Measurements from ENCODE around the gene UVRAG.

The UVRAG gene

GRCh38 chr11:75784085-75784478, 30.9 kb upstream of the UVRAG start:
- WGBS, 2 donors (ENCODE audit: extremely low coverage in 2 of 2, insufficient read length in 2 of 2, insufficient replicate concordance in 1 of 2) = no CpG with 5 or more reads among the region's 2 CpGs
- Histone ChIP-seq H3K79me1 (ENCODE audit: low read depth, low read length) (no peaks in the 10 kb centered on the region), H2BK120ac (ENCODE audit: low read depth, low read length) (no peak overlapping the region), H3K4me2 (ENCODE audit: insufficient read depth, low read length, poor library complexity, severe bottlenecking) (no peak overlapping the region), H3K4me1 (ENCODE audit: control insufficient read depth in 2 of 2, insufficient read depth in 1 of 2, low read depth in 1 of 2, low read length in 2 of 2) (no peaks in the 10 kb centered on the region), H3K9me3 (replicated peaks in 1 of 2; ENCODE audit: control insufficient read depth in 2 of 2, insufficient read depth in 1 of 2, low read depth in 1 of 2, low read length in 2 of 2) (no peaks in the 10 kb centered on the region), H4K8ac (ENCODE audit: low read depth, low read length) (no peak overlapping the region), H2AFZ (ENCODE audit: low read length) (no peak overlapping the region), H3K27me3 (ENCODE audit: control insufficient read depth in 3 of 3, insufficient read depth in 3 of 3, low read depth in 1 of 3, low read length in 3 of 3) (peaks cover 0 to 49% (median 0%) of the 10 kb centered on the region in 3 experiments), H2BK12ac (ENCODE audit: low read length) (no peak overlapping the region), H3K18ac (ENCODE audit: low read length) (no peak overlapping the region), H3K4me3 (ENCODE audit: low read length in 2 of 2) (no peak overlapping the region), H2BK15ac (ENCODE audit: low read length) (no peak overlapping the region), H3K4ac (ENCODE audit: low read length) (no peak overlapping the region), H4K91ac (ENCODE audit: low read depth, low read length, poor library complexity) (no peak overlapping the region), H2BK5ac (ENCODE audit: low read length) (no peak overlapping the region), H3K27ac (replicated peaks; ENCODE audit: low read length) (no peak overlapping the region), H3K36me3 (replicated peaks in 1 of 2; ENCODE audit: control insufficient read depth in 2 of 2, insufficient read depth in 2 of 2, low read length in 2 of 2) (no peaks in the 10 kb centered on the region), H2AK5ac (ENCODE audit: low read depth, low read length) (no peak overlapping the region), H3K9ac (ENCODE audit: low read depth, low read length, poor library complexity) (no peak overlapping the region), H3K23ac (ENCODE audit: low read depth, low read length, poor library complexity) (no peak overlapping the region), H3K14ac (ENCODE audit: low read length) (no peak overlapping the region)
- DNase-seq (ENCODE audit: low spot score) = no peak

DNA sequence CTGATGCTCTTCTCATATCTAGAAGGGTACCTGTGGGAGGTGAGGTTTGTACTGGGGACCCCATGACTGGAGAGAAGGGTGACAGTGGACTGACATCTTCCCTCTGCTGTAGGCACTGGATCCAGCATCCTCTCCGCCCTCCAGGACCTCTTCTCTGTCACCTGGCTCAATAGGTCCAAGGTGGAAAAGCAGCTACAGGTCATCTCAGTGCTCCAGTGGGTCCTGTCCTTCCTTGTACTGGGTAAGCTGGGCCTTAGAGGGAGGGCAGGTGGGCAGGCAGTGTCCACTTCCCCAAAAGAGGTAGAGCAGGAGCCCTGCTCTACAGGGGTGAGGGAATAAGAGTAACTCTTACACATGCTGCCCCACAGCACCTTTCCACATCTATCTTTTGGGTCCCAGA, 30.5 kb upstream of the UVRAG start:
- Histone ChIP-seq H3K23ac (ENCODE audit: low read depth, low read length, poor library complexity) (no peak overlapping the region), H3K36me3 (replicated peaks in 1 of 2; ENCODE audit: control insufficient read depth in 2 of 2, insufficient read depth in 2 of 2, low read length in 2 of 2) (no peaks in the 10 kb centered on the region), H3K14ac (ENCODE audit: low read length) (no peak overlapping the region), H3K79me1 (ENCODE audit: low read depth, low read length) (no peaks in the 10 kb centered on the region), H2AFZ (ENCODE audit: low read length) (no peak overlapping the region), H4K91ac (ENCODE audit: low read depth, low read length, poor library complexity) (no peak overlapping the region), H2BK120ac (ENCODE audit: low read depth, low read length) (no peak overlapping the region), H3K4me1 (ENCODE audit: control insufficient read depth in 2 of 2, insufficient read depth in 1 of 2, low read depth in 1 of 2, low read length in 2 of 2) (no peaks in the 10 kb centered on the region), H3K4me3 (ENCODE audit: low read length in 2 of 2) (no peak overlapping the region), H3K27me3 (ENCODE audit: control insufficient read depth in 3 of 3, insufficient read depth in 3 of 3, low read depth in 1 of 3, low read length in 3 of 3) (peaks cover 0 to 46% (median 0%) of the 10 kb centered on the region in 3 experiments), H3K18ac (ENCODE audit: low read length) (no peak overlapping the region), H3K4me2 (ENCODE audit: insufficient read depth, low read length, poor library complexity, severe bottlenecking) (no peak overlapping the region), H2BK15ac (ENCODE audit: low read length) (no peak overlapping the region), H3K9me3 (replicated peaks in 1 of 2; ENCODE audit: control insufficient read depth in 2 of 2, insufficient read depth in 1 of 2, low read depth in 1 of 2, low read length in 2 of 2) (no peaks in the 10 kb centered on the region), H3K4ac (ENCODE audit: low read length) (no peak overlapping the region), H2BK5ac (ENCODE audit: low read length) (no peak overlapping the region), H4K8ac (ENCODE audit: low read depth, low read length) (no peak overlapping the region), H2BK12ac (ENCODE audit: low read length) (peak overlapping the region; percentile 14), H2AK5ac (ENCODE audit: low read depth, low read length) (no peak overlapping the region), H3K9ac (ENCODE audit: low read depth, low read length, poor library complexity) (no peak overlapping the region), H3K27ac (replicated peaks; ENCODE audit: low read length) (no peak overlapping the region)
- no CpG with 5 or more reads among the region's 1 CpG for WGBS, 2 donors (ENCODE audit: extremely low coverage in 2 of 2, insufficient read length in 2 of 2, insufficient replicate concordance in 1 of 2)
- no peak for DNase-seq (ENCODE audit: low spot score)

- H3K9ac ChIP-seq (ENCODE audit: low read depth, low read length, poor library complexity) = no peak overlapping the region
- H3K79me1 ChIP-seq (ENCODE audit: low read depth, low read length) = no peaks in the 10 kb centered on the region
- H3K23ac ChIP-seq (ENCODE audit: low read depth, low read length, poor library complexity) = no peak overlapping the region
- no peak overlapping the region for H2AFZ ChIP-seq (ENCODE audit: low read length)
- H3K27me3 ChIP-seq (ENCODE audit: control insufficient read depth in 3 of 3, insufficient read depth in 3 of 3, low read depth in 1 of 3, low read length in 3 of 3) = peaks cover 0 to 39% (median 0%) of the 10 kb centered on the region in 3 experiments
- H3K36me3 ChIP-seq (replicated peaks in 1 of 2; ENCODE audit: control insufficient read depth in 2 of 2, insufficient read depth in 2 of 2, low read length in 2 of 2) = no peaks in the 10 kb centered on the region
- DNase-seq (ENCODE audit: low spot score) = no peak
- no peak overlapping the region for H3K14ac ChIP-seq (ENCODE audit: low read length)
- H2BK15ac ChIP-seq (ENCODE audit: low read length) = no peak overlapping the region
- no peak overlapping the region for H3K4ac ChIP-seq (ENCODE audit: low read length)
- no peak overlapping the region for H4K8ac ChIP-seq (ENCODE audit: low read depth, low read length)
- no peaks in the 10 kb centered on the region for H3K9me3 ChIP-seq (replicated peaks in 1 of 2; ENCODE audit: control insufficient read depth in 2 of 2, insufficient read depth in 1 of 2, low read depth in 1 of 2, low read length in 2 of 2)
- no peak overlapping the region for H3K4me3 ChIP-seq (ENCODE audit: low read length in 2 of 2)
- no peak overlapping the region for H2BK120ac ChIP-seq (ENCODE audit: low read depth, low read length)
- no peaks in the 10 kb centered on the region for H3K4me1 ChIP-seq (ENCODE audit: control insufficient read depth in 2 of 2, insufficient read depth in 1 of 2, low read depth in 1 of 2, low read length in 2 of 2)
- H3K18ac ChIP-seq (ENCODE audit: low read length) = no peak overlapping the region
- H4K91ac ChIP-seq (ENCODE audit: low read depth, low read length, poor library complexity) = no peak overlapping the region
- H2BK12ac ChIP-seq (ENCODE audit: low read length) = no peak overlapping the region
- H2AK5ac ChIP-seq (ENCODE audit: low read depth, low read length) = no peak overlapping the region
- no peak overlapping the region for H2BK5ac ChIP-seq (ENCODE audit: low read length)
- no peak overlapping the region for H3K4me2 ChIP-seq (ENCODE audit: insufficient read depth, low read length, poor library complexity, severe bottlenecking)
- WGBS, 2 donors (ENCODE audit: extremely low coverage in 2 of 2, insufficient read length in 2 of 2, insufficient replicate concordance in 1 of 2) = no CpG with 5 or more reads among the region's 4 CpGs
- no peak overlapping the region for H3K27ac ChIP-seq (replicated peaks; ENCODE audit: low read length)
These were observed 29.8 kb upstream of the UVRAG start for GRCh38 chr11:75785187-75785586.

GRCh38 chr11:75786101-75786736, 28.8 kb upstream of the UVRAG start:
- H4K91ac ChIP-seq (ENCODE audit: low read depth, low read length, poor library complexity) = no peak overlapping the region
- no peaks in the 10 kb centered on the region for H3K4me1 ChIP-seq (ENCODE audit: control insufficient read depth in 2 of 2, insufficient read depth in 1 of 2, low read depth in 1 of 2, low read length in 2 of 2)
- H2BK5ac ChIP-seq (ENCODE audit: low read length) = no peak overlapping the region
- H2AK5ac ChIP-seq (ENCODE audit: low read depth, low read length) = no peak overlapping the region
- H2AFZ ChIP-seq (ENCODE audit: low read length) = no peak overlapping the region
- H3K27me3 ChIP-seq (ENCODE audit: control insufficient read depth in 3 of 3, insufficient read depth in 3 of 3, low read depth in 1 of 3, low read length in 3 of 3) = peaks cover 0 to 37% (median 0%) of the 10 kb centered on the region in 3 experiments
- H3K9ac ChIP-seq (ENCODE audit: low read depth, low read length, poor library complexity) = no peak overlapping the region
- no peak overlapping the region for H3K4ac ChIP-seq (ENCODE audit: low read length)
- H4K8ac ChIP-seq (ENCODE audit: low read depth, low read length) = no peak overlapping the region
- H3K18ac ChIP-seq (ENCODE audit: low read length) = no peak overlapping the region
- WGBS, 2 donors (ENCODE audit: extremely low coverage in 2 of 2, insufficient read length in 2 of 2, insufficient replicate concordance in 1 of 2) = no CpG with 5 or more reads among the region's 8 CpGs
- H3K4me2 ChIP-seq (ENCODE audit: insufficient read depth, low read length, poor library complexity, severe bottlenecking) = no peak overlapping the region
- H3K23ac ChIP-seq (ENCODE audit: low read depth, low read length, poor library complexity) = no peak overlapping the region
- H2BK15ac ChIP-seq (ENCODE audit: low read length) = no peak overlapping the region
- H3K14ac ChIP-seq (ENCODE audit: low read length) = no peak overlapping the region
- H3K36me3 ChIP-seq (replicated peaks in 1 of 2; ENCODE audit: control insufficient read depth in 2 of 2, insufficient read depth in 2 of 2, low read length in 2 of 2) = no peaks in the 10 kb centered on the region
- H3K27ac ChIP-seq (replicated peaks; ENCODE audit: low read length) = no peak overlapping the region
- H3K79me1 ChIP-seq (ENCODE audit: low read depth, low read length) = no peaks in the 10 kb centered on the region
- no peak for DNase-seq (ENCODE audit: low spot score)
- H3K4me3 ChIP-seq (ENCODE audit: low read length in 2 of 2) = no peak overlapping the region
- no peak overlapping the region for H2BK12ac ChIP-seq (ENCODE audit: low read length)
- H3K9me3 ChIP-seq (replicated peaks in 1 of 2; ENCODE audit: control insufficient read depth in 2 of 2, insufficient read depth in 1 of 2, low read depth in 1 of 2, low read length in 2 of 2) = no peaks in the 10 kb centered on the region
- H2BK120ac ChIP-seq (ENCODE audit: low read depth, low read length) = no peak overlapping the region

Data from neuronal stem cell (in vitro differentiated cells).